HepG2 (cell line): Measurements from ENCODE around the gene NSMF. TPM values are rescaled to one million over a fixed set of nuclear protein-coding genes. Genes with fewer than 3 reads are reported as not detected.
A peak's percentile ranks its signal among the peaks of the same experiment; 100 is the strongest.

Source experiments
- ATAC-seq: fragments of 200-7000 bp; cut with Tn5 transposase; 3 replicates; pipeline ENCODE4 v1.9.1; 2020; ENCODE audit warnings: mild to moderate bottlenecking, moderate library complexity
- BruUV-seq: library from RNA; stranded (reverse); fragments of 400-500 nt; replicated peaks from 2 replicates; lab custom pipeline; 2021; lab: Mats Ljungman, UMichigan
- CTCF ChIA-PET: fragments of 300-600 bp; formaldehyde crosslinking; extraction: SDS; loops from one replicate; lab custom pipeline; 2021; ENCODE audit warnings: low total read pairs, inconsistent platforms, low intra/inter-chr PET ratio; lab: Yijun Ruan, JAX
- POLR2A ChIA-PET: fragments of 350-600 bp; sonication (Branson Sonifier 250); formaldehyde crosslinking; loops from one replicate; lab custom pipeline; 2020; ENCODE audit warnings: antibody characterized with exemption, inconsistent platforms; lab: Yijun Ruan, JAX
- DNase-seq: peaks from one replicate; pipeline ENCODE4 v3.0.0-alpha.2; 2015; ENCODE audit warnings: low spot score
- FAIRE-seq: peaks from 3 replicates; lab custom pipeline; 2011; peaks lifted over from hg19 to GRCh38; lab: Jason Lieb, UNC
- H2AFZ ChIP-seq: one replicate; pipeline ENCODE4 v1.6.1; 2011; ENCODE audit warnings: low read length, inconsistent platforms
- H3K27ac ChIP-seq: fragments of 300-600 bp; 3 replicates; pipeline ENCODE4 v1.8.0; 2011; ENCODE audit warnings: mixed run types, mild to moderate bottlenecking, mixed read lengths, low read length, inconsistent platforms; ENCODE audit not compliant: insufficient read depth; ENCODE audit errors: extremely low read length
- H3K27me3 ChIP-seq, 2 experiments: fragments of 200-600 bp in 1 of 2; 2 replicates in 1 of 2; 3 replicates in 1 of 2; pipeline versions ENCODE4 v1.6.0 to v1.8.0; 2011; ENCODE audit warnings: low read length in 2 of 2, mild to moderate bottlenecking in 2 of 2, moderate library complexity in 2 of 2, inconsistent platforms in 1 of 2; ENCODE audit not compliant: insufficient read depth in 2 of 2, control insufficient read depth in 1 of 2
- H3K36me3 ChIP-seq, 2 experiments: fragments of 200-600 bp in 1 of 2; replicated peaks in 1 of 2; 2 replicates in 1 of 2; 3 replicates in 1 of 2; pipeline versions ENCODE4 v1.5.1 to v1.8.0; 2011; ENCODE audit warnings: low read length in 2 of 2, inconsistent platforms in 1 of 2; ENCODE audit not compliant: insufficient read depth in 2 of 2, control insufficient read depth in 1 of 2
- H3K4me1 ChIP-seq: 2 replicates; pipeline ENCODE4 v1.5.1; 2012; ENCODE audit warnings: low read length, inconsistent platforms; ENCODE audit not compliant: insufficient read depth
- H3K4me2 ChIP-seq: 2 replicates; pipeline ENCODE4 v1.6.0; 2011; ENCODE audit warnings: low read depth, low read length, inconsistent platforms
- H3K4me3 ChIP-seq, 3 experiments: fragments of 200-600 bp in 1 of 3; sonication (generic), shearing (Covaris generic) in 1 of 3; replicated peaks in 1 of 3; 2 replicates each; pipeline ENCODE4 v1.5.1; 2011 to 2016; ENCODE audit warnings: low read length in 3 of 3, inconsistent platforms in 2 of 3, low read depth in 2 of 3, mild to moderate bottlenecking in 2 of 3, control low read depth in 1 of 3, mixed read lengths in 1 of 3; ENCODE audit not compliant: insufficient read depth in 1 of 3
- H3K79me2 ChIP-seq: one replicate; pipeline ENCODE4 v1.6.1; 2011; ENCODE audit warnings: low read length, inconsistent platforms; ENCODE audit not compliant: insufficient read depth
- H3K9ac ChIP-seq: 2 replicates; pipeline ENCODE4 v1.6.0; 2011; ENCODE audit warnings: mild to moderate bottlenecking, low read depth, low read length, inconsistent platforms; ENCODE audit not compliant: insufficient read depth
- H3K9me3 ChIP-seq: 2 replicates; pipeline ENCODE4 v1.5.1; 2012; ENCODE audit warnings: mild to moderate bottlenecking, low read length
- H4K20me1 ChIP-seq: 2 replicates; pipeline ENCODE4 v1.6.0; 2011; ENCODE audit warnings: inconsistent platforms, mild to moderate bottlenecking, low read length, moderate library complexity; ENCODE audit not compliant: insufficient read depth
- ARNT2 ChIP-seq: sonication (generic); formaldehyde crosslinking; IDR thresholded peaks from 2 replicates; pipeline ENCODE4 v1.8.0; 2022; ENCODE audit warnings: mild to moderate bottlenecking, low read depth, missing genetic modification reagents, moderate library complexity
- ATF1 ChIP-seq: IDR thresholded peaks from 2 replicates; pipeline ENCODE4 v1.6.1; 2016; ENCODE audit warnings: mild to moderate bottlenecking, control low read depth
- EED ChIP-seq: sonication (generic); formaldehyde crosslinking; IDR thresholded peaks from 2 replicates; pipeline ENCODE4 v1.5.0; 2020; ENCODE audit warnings: mild to moderate bottlenecking, missing genetic modification reagents
- ELF3 ChIP-seq: IDR thresholded peaks from 2 replicates; pipeline ENCODE4 v1.6.1; 2016; ENCODE audit warnings: missing genetic modification reagents, missing compliant biosample characterization
- ISX ChIP-seq: sonication (generic); formaldehyde crosslinking; conservative IDR thresholded peaks from 2 replicates; pipeline ENCODE4 v1.5.0; 2020; ENCODE audit warnings: missing genetic modification reagents
- MXI1 ChIP-seq: IDR thresholded peaks from 3 replicates; pipeline ENCODE4 v1.6.1; 2012; ENCODE audit warnings: low read depth, low read length, inconsistent platforms, borderline replicate concordance
- POLR2A ChIP-seq, 2 experiments: IDR thresholded peaks; 2 replicates each; pipeline ENCODE4 v1.6.1; 2011; ENCODE audit warnings: low read depth in 2 of 2, low read length in 2 of 2, mild to moderate bottlenecking in 1 of 2, moderate library complexity in 1 of 2; ENCODE audit not compliant: insufficient read depth in 1 of 2
- SMARCC2 ChIP-seq: fragments of 450-650 bp; IDR thresholded peaks from 2 replicates; pipeline ENCODE4 v1.6.1; 2017; ENCODE audit warnings: antibody characterized with exemption, mild to moderate bottlenecking
- ZNF251 ChIP-seq: sonication (generic); formaldehyde crosslinking; IDR thresholded peaks from 2 replicates; pipeline ENCODE4 v1.9.0; 2021; ENCODE audit warnings: mild to moderate bottlenecking, missing genetic modification reagents
- ZNF441 ChIP-seq: sonication (generic); formaldehyde crosslinking; IDR thresholded peaks from 2 replicates; pipeline ENCODE4 v1.7.0; 2021; ENCODE audit warnings: missing genetic modification reagents, borderline replicate concordance
- ZNF615 ChIP-seq: sonication (generic); formaldehyde crosslinking; IDR thresholded peaks from 2 replicates; pipeline ENCODE4 v1.5.0; 2020; ENCODE audit warnings: mild to moderate bottlenecking, missing genetic modification reagents, borderline replicate concordance
- ZNF747 ChIP-seq: sonication (generic); formaldehyde crosslinking; IDR thresholded peaks from 2 replicates; pipeline ENCODE4 v1.8.1; 2023; ENCODE audit warnings: missing genetic modification reagents, mild to moderate bottlenecking, borderline replicate concordance
- ZNF749 ChIP-seq: sonication (generic); formaldehyde crosslinking; IDR thresholded peaks from 2 replicates; pipeline ENCODE4 v1.8.0; 2022; ENCODE audit warnings: mild to moderate bottlenecking, missing genetic modification reagents, moderate library complexity, borderline replicate concordance
- WGBS: methylation state at CpG from one replicate; pipeline ENCODE4 v1.1.6; 2017; ENCODE audit warnings: low lambda C conversion rate; 5-methylcytosine and 5-hydroxymethylcytosine counted together
- in situ Hi-C: cut with HindIII; loops from 2 replicates; pipeline ENCODE4 v1.10.0; 2017; ENCODE audit warnings: low pct_unique_long_range_greater_than_20kb; ENCODE audit not compliant: extremely low pct_ligation_motif_present
- intact Hi-C: fragments of 100-400 bp; cut with micrococcal nuclease; formaldehyde crosslinking; loops from one replicate; pipeline ENCODE4 v1.10.0; 2022; ENCODE audit not compliant: unreplicated experiment
- polyA plus RNA-seq, 8 experiments: library from polyadenylated mRNA; depleted of rRNA in 3 of 8; stranded (reverse) in 7 of 8; unstranded in 1 of 8; fragments of >200 nt; fragmentation: Illumina TruSeq in 4 of 8; extraction: Trizol in 4 of 8; gene quantifications; 2 replicates each; pipeline versions ENCODE4 v1.2.1 to v1.2.3, GENCODE V29; 2011 to 2016; ENCODE audit warnings: low read depth in 4 of 8, missing spikeins in 1 of 8, mixed read lengths in 1 of 8; ENCODE audit not compliant: insufficient read depth in 1 of 8
- total RNA-seq, 5 experiments: library from RNA; depleted of rRNA; stranded (reverse); fragments of >200 nt; fragmentation: Illumina TruSeq; extraction: Trizol; gene quantifications; 2 replicates each; pipeline ENCODE4 v1.2.3, GENCODE V29; 2016; ENCODE audit warnings: low read depth in 1 of 5
- TF ChIP-seq, protein P1 (sequence below): sonication (generic); formaldehyde crosslinking; IDR thresholded peaks from 2 replicates; pipeline ENCODE4 v1.4.0; 2020; ENCODE audit warnings: mild to moderate bottlenecking, missing genetic modification reagents
- TF ChIP-seq, protein P2 (sequence below): sonication (generic); formaldehyde crosslinking; IDR thresholded peaks from 2 replicates; pipeline ENCODE4 v1.4.0; 2020; ENCODE audit warnings: mild to moderate bottlenecking, missing genetic modification reagents, borderline replicate concordance

NSMF gene
- total and polyA plus RNA-seq, 2 of the 13 experiments (the other 11 are each of a cell fraction or from before 2014, with no cell fraction given), result 44.3 to 183 TPM

DNA sequence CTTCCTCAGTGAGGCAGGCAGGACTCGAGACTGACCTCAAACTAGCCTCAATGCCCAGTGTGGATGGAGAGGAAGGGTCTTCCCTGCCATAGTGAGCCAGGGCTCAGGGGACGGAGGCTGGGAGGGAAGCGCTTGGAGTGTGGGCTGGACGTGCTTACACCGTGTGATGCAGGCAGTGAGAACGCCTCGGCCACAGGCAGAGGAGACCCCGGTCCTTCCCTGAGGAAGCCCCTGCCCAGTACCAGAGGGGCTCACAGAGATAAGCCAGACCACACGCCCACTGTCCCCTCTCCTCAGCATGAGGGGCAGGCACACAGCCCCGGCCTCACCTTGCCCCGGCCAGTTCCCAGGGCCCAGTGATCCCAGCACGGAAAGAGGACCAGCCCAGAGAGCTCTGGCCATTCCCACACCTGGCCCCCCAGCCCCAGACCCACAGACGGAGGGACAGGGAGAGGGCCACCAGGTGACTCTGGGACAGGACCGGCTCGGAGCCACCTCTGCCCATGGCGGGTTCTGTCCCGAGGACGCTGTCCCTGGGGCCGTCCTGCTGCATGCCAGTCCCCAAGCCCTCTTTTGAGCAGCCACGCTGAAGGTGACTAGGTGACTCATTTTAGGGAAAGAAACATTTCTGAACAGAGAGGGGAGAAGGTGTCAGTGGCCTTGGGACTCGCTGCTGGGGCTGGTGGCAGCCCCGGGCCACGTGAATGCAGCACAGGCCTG, 6.0 kb upstream of the NSMF start:
- intact Hi-C loops (no loop called here), in situ Hi-C loops (no loop called here)
- peak overlapping the region; percentile 66 for H3K4me2 ChIP-seq
- no peak overlapping the region for H2AFZ ChIP-seq
- H3K27me3 ChIP-seq, result peaks cover 0 to 3% of the 10 kb centered on the region in 2 experiments; a peak in 2 of 5 replicates
- H3K9ac ChIP-seq, result peak overlapping the region; percentile 28; the same call in 1 of the 2 replicates
- FAIRE-seq, result no peak
- no peaks in the 10 kb centered on the region for H3K79me2 ChIP-seq
- H3K36me3 ChIP-seq, result no peaks in the 10 kb centered on the region
- ATAC-seq, result peak; percentile 10; the same call in 1 of the 3 replicates
- H3K4me1 ChIP-seq, result peaks cover 54% of the 10 kb centered on the region
- POLR2A ChIA-PET, result no interaction called here
- H3K27ac ChIP-seq, result no peak overlapping the region
- CTCF ChIA-PET, result no interaction called here
- no CpG with 5 or more reads among the region's 23 CpGs for WGBS
- peak overlapping the region in 1 of 3 experiments; percentile 51; a peak in 1 of 6 replicates for H3K4me3 ChIP-seq
- H3K9me3 ChIP-seq, result no peaks in the 10 kb centered on the region
- no peak for DNase-seq
- H4K20me1 ChIP-seq, result no peaks in the 10 kb centered on the region
- no TSS peak for BruUV-seq
- TF ChIP-seq, protein P1, sequence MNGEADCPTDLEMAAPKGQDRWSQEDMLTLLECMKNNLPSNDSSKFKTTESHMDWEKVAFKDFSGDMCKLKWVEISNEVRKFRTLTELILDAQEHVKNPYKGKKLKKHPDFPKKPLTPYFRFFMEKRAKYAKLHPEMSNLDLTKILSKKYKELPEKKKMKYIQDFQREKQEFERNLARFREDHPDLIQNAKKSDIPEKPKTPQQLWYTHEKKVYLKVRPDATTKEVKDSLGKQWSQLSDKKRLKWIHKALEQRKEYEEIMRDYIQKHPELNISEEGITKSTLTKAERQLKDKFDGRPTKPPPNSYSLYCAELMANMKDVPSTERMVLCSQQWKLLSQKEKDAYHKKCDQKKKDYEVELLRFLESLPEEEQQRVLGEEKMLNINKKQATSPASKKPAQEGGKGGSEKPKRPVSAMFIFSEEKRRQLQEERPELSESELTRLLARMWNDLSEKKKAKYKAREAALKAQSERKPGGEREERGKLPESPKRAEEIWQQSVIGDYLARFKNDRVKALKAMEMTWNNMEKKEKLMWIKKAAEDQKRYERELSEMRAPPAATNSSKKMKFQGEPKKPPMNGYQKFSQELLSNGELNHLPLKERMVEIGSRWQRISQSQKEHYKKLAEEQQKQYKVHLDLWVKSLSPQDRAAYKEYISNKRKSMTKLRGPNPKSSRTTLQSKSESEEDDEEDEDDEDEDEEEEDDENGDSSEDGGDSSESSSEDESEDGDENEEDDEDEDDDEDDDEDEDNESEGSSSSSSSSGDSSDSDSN (CRISPR knock-in tag), result 0 out of 2 replicates have a peak, but pooled peaks have one; percentile 19
- TF ChIP-seq ISX (CRISPR knock-in tag) (no peak), ZNF441 (CRISPR knock-in tag) (peak; percentile 30; the same call in 1 of the 2 replicates), EED (CRISPR knock-in tag) (no peak), SMARCC2 (no peak), MXI1 (no peak), ELF3 (CRISPR knock-in tag) (0 out of 2 replicates have a peak, but pooled peaks have one; percentile 19), ZNF251 (CRISPR knock-in tag) (no peak), ZNF747 (no peak), ZNF615 (CRISPR knock-in tag) (no peak), POLR2A (IDR thresholded peaks at IDR 0.05; ENCODE audit: insufficient read depth in 1 of 2, low read depth in 2 of 2, low read length in 2 of 2) (no peak), ARNT2 (no peak), ATF1 (CRISPR knock-in tag) (no peak), ZNF749 (CRISPR knock-in tag) (no peak)
- TF ChIP-seq, protein P2, sequence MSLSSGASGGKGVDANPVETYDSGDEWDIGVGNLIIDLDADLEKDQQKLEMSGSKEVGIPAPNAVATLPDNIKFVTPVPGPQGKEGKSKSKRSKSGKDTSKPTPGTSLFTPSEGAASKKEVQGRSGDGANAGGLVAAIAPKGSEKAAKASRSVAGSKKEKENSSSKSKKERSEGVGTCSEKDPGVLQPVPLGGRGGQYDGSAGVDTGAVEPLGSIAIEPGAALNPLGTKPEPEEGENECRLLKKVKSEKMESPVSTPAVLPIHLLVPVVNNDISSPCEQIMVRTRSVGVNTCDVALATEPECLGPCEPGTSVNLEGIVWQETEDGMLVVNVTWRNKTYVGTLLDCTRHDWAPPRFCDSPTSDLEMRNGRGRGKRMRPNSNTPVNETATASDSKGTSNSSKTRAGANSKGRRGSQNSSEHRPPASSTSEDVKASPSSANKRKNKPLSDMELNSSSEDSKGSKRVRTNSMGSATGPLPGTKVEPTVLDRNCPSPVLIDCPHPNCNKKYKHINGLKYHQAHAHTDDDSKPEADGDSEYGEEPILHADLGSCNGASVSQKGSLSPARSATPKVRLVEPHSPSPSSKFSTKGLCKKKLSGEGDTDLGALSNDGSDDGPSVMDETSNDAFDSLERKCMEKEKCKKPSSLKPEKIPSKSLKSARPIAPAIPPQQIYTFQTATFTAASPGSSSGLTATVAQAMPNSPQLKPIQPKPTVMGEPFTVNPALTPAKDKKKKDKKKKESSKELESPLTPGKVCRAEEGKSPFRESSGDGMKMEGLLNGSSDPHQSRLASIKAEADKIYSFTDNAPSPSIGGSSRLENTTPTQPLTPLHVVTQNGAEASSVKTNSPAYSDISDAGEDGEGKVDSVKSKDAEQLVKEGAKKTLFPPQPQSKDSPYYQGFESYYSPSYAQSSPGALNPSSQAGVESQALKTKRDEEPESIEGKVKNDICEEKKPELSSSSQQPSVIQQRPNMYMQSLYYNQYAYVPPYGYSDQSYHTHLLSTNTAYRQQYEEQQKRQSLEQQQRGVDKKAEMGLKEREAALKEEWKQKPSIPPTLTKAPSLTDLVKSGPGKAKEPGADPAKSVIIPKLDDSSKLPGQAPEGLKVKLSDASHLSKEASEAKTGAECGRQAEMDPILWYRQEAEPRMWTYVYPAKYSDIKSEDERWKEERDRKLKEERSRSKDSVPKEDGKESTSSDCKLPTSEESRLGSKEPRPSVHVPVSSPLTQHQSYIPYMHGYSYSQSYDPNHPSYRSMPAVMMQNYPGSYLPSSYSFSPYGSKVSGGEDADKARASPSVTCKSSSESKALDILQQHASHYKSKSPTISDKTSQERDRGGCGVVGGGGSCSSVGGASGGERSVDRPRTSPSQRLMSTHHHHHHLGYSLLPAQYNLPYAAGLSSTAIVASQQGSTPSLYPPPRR (CRISPR knock-in tag), result no peak
